Heart right ventricle (tissue), 16 donors: ENCODE data around the gene ZNF438. TPM values are rescaled to one million over a fixed set of nuclear protein-coding genes. Genes with fewer than 3 reads are reported as not detected.

Source experiments
- ATAC-seq, 8 donors: fragments of 200-7000 bp; cut with Tn5 transposase; one replicate each; pipeline ENCODE4 v1.9.1; 2020; ENCODE audit warnings: mild to moderate bottlenecking in 8 of 8, moderate library complexity in 8 of 8, moderate number of reproducible peaks in 1 of 8
- DNase-seq, 2 donors: peaks; one replicate each; pipeline ENCODE4 v3.0.0-alpha.2; 2020
- H3K27ac ChIP-seq, 10 donors: fragments of 200-600 bp; sonication (generic) in 2 of 10; one replicate each; pipeline versions ENCODE4 v1.5.0 to v1.8.0; 2020 to 2022; ENCODE audit warnings: mild to moderate bottlenecking in 3 of 10
- H3K27me3 ChIP-seq, 7 donors: fragments of 200-600 bp; one replicate each; pipeline ENCODE4 v1.8.0; 2021 to 2022; ENCODE audit warnings: mild to moderate bottlenecking in 2 of 7
- H3K36me3 ChIP-seq, 9 donors: fragments of 200-600 bp; sonication (generic) in 1 of 9; one replicate each; pipeline versions ENCODE4 v1.5.0 to v1.8.0; 2020 to 2022; ENCODE audit warnings: mild to moderate bottlenecking in 2 of 9
- H3K4me1 ChIP-seq, 9 donors: fragments of 200-600 bp; sonication (generic) in 1 of 9; one replicate each; pipeline versions ENCODE4 v1.5.0 to v1.8.0; 2020 to 2022; ENCODE audit warnings: mild to moderate bottlenecking in 4 of 9
- H3K4me3 ChIP-seq, 10 donors: fragments of 200-600 bp; sonication (generic) in 2 of 10; one replicate each; pipeline versions ENCODE4 v1.5.0 to v1.8.0; 2020 to 2022; ENCODE audit warnings: mild to moderate bottlenecking in 7 of 10, moderate library complexity in 2 of 10
- H3K9me3 ChIP-seq, 11 donors: fragments of 200-600 bp in 10 of 11; sonication (generic) in 2 of 11; one replicate each; pipeline versions ENCODE4 v1.5.0 to v1.8.0; 2013 to 2022; ENCODE audit warnings: mild to moderate bottlenecking in 2 of 11, control low read depth in 1 of 11, moderate library complexity in 1 of 11
- WGBS, 2 donors: extraction: QIAGEN DNeasy Blood & Tissue Kit; methylation state at CpG; one replicate each; pipeline ENCODE4 v1.1.7; 2013; ENCODE audit warnings: inconsistent platforms in 1 of 2; 5-methylcytosine and 5-hydroxymethylcytosine counted together
- intact Hi-C, 10 donors: fragments of 100-400 bp; cut with DNase I; formaldehyde crosslinking; loops; one replicate each; pipeline versions ENCODE4 v1.11.1 to v1.14.2; 2022
- polyA plus RNA-seq, 2 donors: library from polyadenylated mRNA; stranded (reverse); fragments of 200-250 nt; gene quantifications; one replicate each; pipeline ENCODE4 v1.2.3, GENCODE V29; 2013
- total RNA-seq, 10 donors: library from RNA; stranded (reverse); fragmentation: NEBNext Ultra II Directional in 3 of 10; extraction: Animal tissue kit (Norgen Biotek cat#: 25700) in 3 of 10; gene quantifications; one replicate each; pipeline versions ENCODE4 v1.2.1 to v1.2.4, GENCODE V29; 2021 to 2023
- TF ChIP-seq, protein P1 (sequence below), 9 donors: fragments of 200-600 bp; sonication (generic) in 2 of 9; IDR thresholded peaks; one replicate each; pipeline versions ENCODE4 v1.5.0 to v1.8.0; 2021 to 2022; ENCODE audit warnings: antibody characterized with exemption in 9 of 9, mild to moderate bottlenecking in 5 of 9, moderate library complexity in 1 of 9
- donor health status: Arrhythmogenic right ventricular cardiomyopathy.
- donor health status: ischemic (EF 13 %, LVEDD 7.1; RV severe dilation, severe dysfunction).
- donor health status: healthy with polysubstance abuse.
- donor health status: DM: no; HTN: yes; CAD: no.
- donor health status: DM: no; HTN: no; CAD: no.
- donor health status: ischemic (EF 25% LVEDD 6.9; RV normal size, moderate dysfunction).
- donor health status: ischemic (EF 25% LVEDD 5.7; RV mildly dilated, moderate dysfunction).
- donor health status: healthy.
- donor health status: DM: yes; HTN: yes; CAD: no.
- donor health status: Ischemic cardiomyopathy.
- donor health status: ischemic (EF 35%, LVEDD 5.7; RV mildly dilated, moderate dysfunction).
- donor health status: nonischemic (EF 11% LVEDD 7.7; RV severe dilation, severe dysfunction).
- donor health status: DM: yes; HTN: yes; CAD: no.
- donor health status: PGD.
- donor health status: ischemic (EF 29% LVEDD 5.4; RV normal size, mild dysfunction).
- donor health status: nonischemic (EF 23%, LVEDD 6.1; RV moderate dilation, normal function).

Gene ZNF438
- total and polyA plus RNA-seq, 12 donors = 7.8 to 21.1 (median 12.4) TPM

DNA sequence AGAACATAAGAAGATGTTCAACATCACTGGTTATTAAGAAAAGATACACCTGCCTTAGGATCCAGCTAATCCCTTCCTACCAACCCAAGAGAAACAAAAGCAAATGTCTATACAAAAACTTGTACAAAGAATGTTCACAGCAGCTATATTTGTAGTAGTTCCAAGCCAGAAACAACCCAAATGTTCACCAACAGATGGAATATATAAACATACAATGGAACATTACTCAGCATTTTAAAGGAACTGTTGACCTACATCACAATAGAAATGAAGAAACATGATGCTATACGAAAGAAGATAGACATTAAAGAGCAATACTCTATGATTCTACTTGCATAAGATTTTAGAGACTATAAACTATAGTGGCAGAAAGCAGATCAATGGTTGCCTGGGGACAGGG is 149.4 kb downstream of the ZNF438 start:
- H3K4me3 ChIP-seq = no peak overlapping the region
- 0 to 53% methylated on average over 1 of the region's 1 CpG for WGBS, 2 donors
- DNase-seq = no peak
- TF ChIP-seq, protein P1, sequence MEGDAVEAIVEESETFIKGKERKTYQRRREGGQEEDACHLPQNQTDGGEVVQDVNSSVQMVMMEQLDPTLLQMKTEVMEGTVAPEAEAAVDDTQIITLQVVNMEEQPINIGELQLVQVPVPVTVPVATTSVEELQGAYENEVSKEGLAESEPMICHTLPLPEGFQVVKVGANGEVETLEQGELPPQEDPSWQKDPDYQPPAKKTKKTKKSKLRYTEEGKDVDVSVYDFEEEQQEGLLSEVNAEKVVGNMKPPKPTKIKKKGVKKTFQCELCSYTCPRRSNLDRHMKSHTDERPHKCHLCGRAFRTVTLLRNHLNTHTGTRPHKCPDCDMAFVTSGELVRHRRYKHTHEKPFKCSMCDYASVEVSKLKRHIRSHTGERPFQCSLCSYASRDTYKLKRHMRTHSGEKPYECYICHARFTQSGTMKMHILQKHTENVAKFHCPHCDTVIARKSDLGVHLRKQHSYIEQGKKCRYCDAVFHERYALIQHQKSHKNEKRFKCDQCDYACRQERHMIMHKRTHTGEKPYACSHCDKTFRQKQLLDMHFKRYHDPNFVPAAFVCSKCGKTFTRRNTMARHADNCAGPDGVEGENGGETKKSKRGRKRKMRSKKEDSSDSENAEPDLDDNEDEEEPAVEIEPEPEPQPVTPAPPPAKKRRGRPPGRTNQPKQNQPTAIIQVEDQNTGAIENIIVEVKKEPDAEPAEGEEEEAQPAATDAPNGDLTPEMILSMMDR (IDR thresholded peaks at IDR 0.05) = no peak
- H3K27me3 ChIP-seq = no peaks in the 10 kb centered on the region
- ATAC-seq = no peak
- no peaks in the 10 kb centered on the region for H3K9me3 ChIP-seq
- peaks cover 0 to 18% (median 5%) of the 10 kb centered on the region in 9 donors for H3K4me1 ChIP-seq
- H3K27ac ChIP-seq = no peak overlapping the region
- intact Hi-C loops = no loop called here
- no peaks in the 10 kb centered on the region for H3K36me3 ChIP-seq

DNA sequence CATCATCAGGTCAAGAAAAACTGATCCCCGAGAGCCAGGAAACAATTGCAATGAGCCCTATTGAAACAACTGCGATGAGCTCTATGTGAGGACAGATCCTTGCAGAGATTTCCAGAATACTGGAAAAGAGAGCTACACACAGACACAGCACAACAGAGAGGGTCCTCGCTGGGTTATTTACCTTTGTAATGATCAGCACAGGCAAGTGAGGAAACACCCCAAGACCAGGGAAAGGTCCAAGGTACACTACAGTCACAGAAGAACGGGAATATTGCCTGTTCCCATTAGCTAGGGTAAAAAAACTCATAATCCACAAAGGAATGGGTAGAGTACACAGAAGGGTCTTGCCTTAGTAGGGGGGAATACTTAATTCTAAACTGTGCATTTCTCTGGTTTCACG is 152.7 kb downstream of the ZNF438 start:
- Histone ChIP-seq H3K4me3 (no peak overlapping the region), H3K27me3 (no peaks in the 10 kb centered on the region), H3K4me1 (peaks cover 0 to 6% (median 0%) of the 10 kb centered on the region in 9 donors), H3K27ac (no peak overlapping the region), H3K36me3 (peaks cover 0 to 23% (median 3%) of the 10 kb centered on the region in 9 donors), H3K9me3 (no peaks in the 10 kb centered on the region)
- DNase-seq (no peak), ATAC-seq (no peak)
- TF ChIP-seq, protein P1 (IDR thresholded peaks at IDR 0.05) = no peak
- 98% methylated on average over 5 of the region's 5 CpGs for WGBS, 2 donors
- intact Hi-C loops = no loop called here

DNA sequence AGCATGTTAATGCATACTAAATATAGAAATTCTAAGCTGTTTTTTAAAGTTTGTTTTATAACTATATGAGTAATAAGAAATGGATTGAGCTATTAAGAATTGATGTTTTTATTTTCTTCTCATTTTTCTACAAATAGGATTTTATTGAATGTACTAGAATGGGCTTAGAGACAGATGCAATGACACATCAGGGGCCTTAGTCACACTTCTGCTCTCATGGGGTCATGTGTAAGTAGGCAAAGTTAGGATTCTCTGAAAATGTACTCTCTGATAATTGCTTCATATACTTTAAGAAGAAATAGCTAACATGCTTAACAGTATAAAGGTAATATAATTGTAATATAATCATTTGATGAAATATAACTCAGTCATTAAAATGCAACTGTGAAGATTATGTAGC is 154.6 kb downstream of the ZNF438 start:
- TF ChIP-seq, protein P1 (IDR thresholded peaks at IDR 0.05) = no peak
- no peaks in the 10 kb centered on the region for H3K4me1 ChIP-seq
- H3K36me3 ChIP-seq = peaks cover 0 to 23% (median 3%) of the 10 kb centered on the region in 9 donors
- no peak overlapping the region for H3K4me3 ChIP-seq
- H3K9me3 ChIP-seq = no peaks in the 10 kb centered on the region
- no peaks in the 10 kb centered on the region for H3K27me3 ChIP-seq
- H3K27ac ChIP-seq = no peak overlapping the region
- DNase-seq = no peak
- no peak for ATAC-seq
- intact Hi-C loops = no loop called here

DNA sequence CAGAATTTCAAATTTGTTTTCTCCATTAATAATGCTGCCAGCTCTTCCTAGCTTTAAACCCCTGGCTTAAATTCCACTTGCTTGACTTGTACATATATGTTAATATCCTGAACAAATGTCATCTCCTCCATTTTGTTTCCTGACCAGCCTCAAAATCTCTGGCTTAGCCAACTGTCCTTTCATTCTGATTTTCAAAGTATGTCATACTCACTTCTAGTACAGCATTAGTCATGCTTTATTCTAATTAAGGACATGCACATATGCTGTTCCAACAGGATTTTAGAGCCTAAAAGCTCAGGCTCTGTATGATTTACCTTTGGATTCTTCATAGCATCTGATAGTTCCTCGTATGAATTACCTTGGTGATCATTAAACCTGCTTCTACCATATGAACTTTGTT is 158.3 kb downstream of the ZNF438 start:
- no peak overlapping the region for H3K27ac ChIP-seq
- H3K9me3 ChIP-seq = no peaks in the 10 kb centered on the region
- H3K36me3 ChIP-seq = peaks cover 0 to 32% (median 3%) of the 10 kb centered on the region in 9 donors
- no peak for ATAC-seq
- TF ChIP-seq, protein P1 (IDR thresholded peaks at IDR 0.05) = no peak
- 95 to 98% methylated on average over 1 of the region's 1 CpG for WGBS, 2 donors
- H3K27me3 ChIP-seq = no peaks in the 10 kb centered on the region
- DNase-seq = no peak
- H3K4me1 ChIP-seq = no peaks in the 10 kb centered on the region
- intact Hi-C loops = no loop called here
- H3K4me3 ChIP-seq = no peak overlapping the region
